SK-N-SH treated with all-trans-retinoic acid at 6 μM for 48 hours (cell line): ENCODE results near the gene SORCS2.

Experiments
- ATAC-seq: fragments of 200-7000 bp; cut with Tn5 transposase; 3 replicates; pipeline ENCODE4 v1.9.1; 2020; ENCODE audit warnings: mild to moderate bottlenecking, moderate library complexity
- ARNTL ChIP-seq: fragments of 450-650 bp; formaldehyde crosslinking; IDR thresholded peaks from 2 replicates; pipeline ENCODE4 v1.5.0; 2020; ENCODE audit warnings: low read depth, mild to moderate bottlenecking, moderate library complexity, borderline replicate concordance
- BACH2 ChIP-seq: fragments of 250-450 bp; sonication (Bioruptor Pico); IDR thresholded peaks from 2 replicates; pipeline ENCODE4 v1.9.0; 2021; ENCODE audit warnings: mild to moderate bottlenecking, borderline replicate concordance
- CREB5 ChIP-seq: fragments of 250-450 bp; sonication (Bioruptor Pico); IDR thresholded peaks from 2 replicates; pipeline ENCODE4 v1.5.1; 2020; ENCODE audit warnings: low read depth, mild to moderate bottlenecking, moderate library complexity
- CSDC2 ChIP-seq: fragments of 250-450 bp; sonication (Bioruptor Pico); IDR thresholded peaks from 2 replicates; pipeline ENCODE4 v1.5.0; 2020; ENCODE audit warnings: mild to moderate bottlenecking, moderate library complexity
- CSRNP3 ChIP-seq: fragments of 250-450 bp; sonication (Bioruptor Pico); IDR thresholded peaks from 2 replicates; pipeline ENCODE4 v1.5.1; 2021; ENCODE audit warnings: mild to moderate bottlenecking, moderate library complexity
- GLIS3 ChIP-seq: fragments of 250-450 bp; sonication (Bioruptor Pico); IDR thresholded peaks from 2 replicates; pipeline ENCODE4 v1.5.0; 2020; ENCODE audit warnings: mild to moderate bottlenecking, moderate library complexity
- OSR1 ChIP-seq: fragments of 250-450 bp; sonication (Bioruptor Pico); IDR thresholded peaks from 2 replicates; pipeline ENCODE4 v1.8.0; 2022; ENCODE audit warnings: moderate library complexity, mild to moderate bottlenecking, inconsistent platforms
- PATZ1 ChIP-seq: fragments of 250-450 bp; sonication (Bioruptor Pico); IDR thresholded peaks from 2 replicates; pipeline ENCODE4 v1.8.0; 2020; ENCODE audit warnings: mild to moderate bottlenecking, moderate library complexity, borderline replicate concordance
- POU6F1 ChIP-seq: fragments of 250-450 bp; sonication (Bioruptor Pico); IDR thresholded peaks from 2 replicates; pipeline ENCODE4 v1.8.0; 2021; ENCODE audit warnings: low read depth, mild to moderate bottlenecking, moderate library complexity, borderline replicate concordance
- PPARA ChIP-seq: fragments of 250-450 bp; sonication (Bioruptor Pico); IDR thresholded peaks from 2 replicates; pipeline ENCODE4 v1.5.0; 2020; ENCODE audit warnings: mild to moderate bottlenecking, borderline replicate concordance
- RARB ChIP-seq: fragments of 250-450 bp; sonication (Bioruptor Pico); IDR thresholded peaks from 2 replicates; pipeline ENCODE4 v1.8.0; 2021; ENCODE audit warnings: mild to moderate bottlenecking, moderate library complexity
- SNAI2 ChIP-seq: fragments of 250-450 bp; sonication (Bioruptor Pico); IDR thresholded peaks from 2 replicates; pipeline ENCODE4 v1.5.0; 2020; ENCODE audit warnings: mild to moderate bottlenecking, moderate library complexity
- TOX ChIP-seq: fragments of 250-450 bp; sonication (Bioruptor Pico); IDR thresholded peaks from 2 replicates; pipeline ENCODE4 v1.8.0; 2021; ENCODE audit warnings: mild to moderate bottlenecking, moderate library complexity, borderline replicate concordance
- TSHZ2 ChIP-seq: fragments of 250-450 bp; sonication (Bioruptor Pico); IDR thresholded peaks from 2 replicates; pipeline ENCODE4 v1.5.0; 2020; ENCODE audit warnings: mild to moderate bottlenecking, moderate library complexity
- ZC3H10 ChIP-seq: fragments of 250-450 bp; sonication (Bioruptor Pico); IDR thresholded peaks from 2 replicates; pipeline ENCODE4 v1.5.1; 2021; ENCODE audit warnings: mild to moderate bottlenecking, moderate library complexity
- ZFP3 ChIP-seq: fragments of 250-450 bp; sonication (Bioruptor Pico); IDR thresholded peaks from 2 replicates; pipeline ENCODE4 v1.5.0; 2020; ENCODE audit warnings: mild to moderate bottlenecking, moderate library complexity
- ZFP30 ChIP-seq: fragments of 450-650 bp; formaldehyde crosslinking; IDR thresholded peaks from 2 replicates; pipeline ENCODE4 v1.5.0; 2022; ENCODE audit warnings: mild to moderate bottlenecking, moderate library complexity
- ZNF70 ChIP-seq: fragments of 450-650 bp; formaldehyde crosslinking; IDR thresholded peaks from 2 replicates; pipeline ENCODE4 v1.5.0; 2020; ENCODE audit warnings: mild to moderate bottlenecking, moderate library complexity
- ZNF8 ChIP-seq: fragments of 450-650 bp; formaldehyde crosslinking; IDR thresholded peaks from 2 replicates; pipeline ENCODE4 v1.5.0; 2020; ENCODE audit warnings: mild to moderate bottlenecking, moderate library complexity

The SORCS2 gene

GRCh38 chr4:7436256-7436655 is 243.9 kb downstream of the SORCS2 start:
- no peak for ATAC-seq
- TF ChIP-seq GLIS3 (CRISPR knock-in tag) (no peak), ZC3H10 (no peak), PATZ1 (CRISPR knock-in tag) (no peak), TSHZ2 (CRISPR knock-in tag) (no peak), OSR1 (no peak), POU6F1 (CRISPR knock-in tag) (no peak), CREB5 (no peak), PPARA (no peak), RARB (CRISPR knock-in tag) (no peak), ZFP30 (CRISPR knock-in tag) (no peak)
- TF ChIP-seq, all 23 proteins: peak for 0

- ATAC-seq: no peak
- no peak for TF ChIP-seq ARNTL (CRISPR knock-in tag)
- TF ChIP-seq CSDC2 (CRISPR knock-in tag): no peak
- TF ChIP-seq BACH2 (CRISPR knock-in tag): no peak
- TF ChIP-seq ZC3H10: no peak
- no peak for TF ChIP-seq ZNF70
- no peak for TF ChIP-seq GLIS3 (CRISPR knock-in tag)
- TF ChIP-seq PPARA: no peak
- TF ChIP-seq RARB (CRISPR knock-in tag): no peak
- TF ChIP-seq SNAI2 (CRISPR knock-in tag): no peak
- no peak for TF ChIP-seq CSRNP3 (CRISPR knock-in tag)
- TF ChIP-seq CREB5: no peak
- TF ChIP-seq ZNF8 (CRISPR knock-in tag): no peak
- TF ChIP-seq POU6F1 (CRISPR knock-in tag): no peak
Observed at GRCh38 chr4:7439699-7440098, 247.4 kb downstream of the SORCS2 start.

GRCh38 chr4:7441201-7441600 is 248.9 kb downstream of the SORCS2 start:
- no peak for TF ChIP-seq ZFP3
- no peak for TF ChIP-seq CREB5
- no peak for TF ChIP-seq CSRNP3 (CRISPR knock-in tag)
- no peak for TF ChIP-seq ZC3H10
- TF ChIP-seq TOX: no peak
- TF ChIP-seq RARB (CRISPR knock-in tag): no peak
- TF ChIP-seq SNAI2 (CRISPR knock-in tag): no peak
- TF ChIP-seq CSDC2 (CRISPR knock-in tag): no peak
- no peak for TF ChIP-seq TSHZ2 (CRISPR knock-in tag)
- TF ChIP-seq, all 23 proteins: peak for 0
- ATAC-seq: no peak
